C4-2B (cell line): ENCODE results near the gene CAMTA1.

Experiments
- CTCF ChIP-seq: fragments of 450-650 bp; conservative IDR thresholded peaks from 2 replicates; pipeline ENCODE4 v1.5.1; 2017; ENCODE audit warnings: mild to moderate bottlenecking
- ZFX ChIP-seq: fragments of 450-650 bp; IDR thresholded peaks from 2 replicates; pipeline ENCODE4 v1.6.1; 2017

DNA sequence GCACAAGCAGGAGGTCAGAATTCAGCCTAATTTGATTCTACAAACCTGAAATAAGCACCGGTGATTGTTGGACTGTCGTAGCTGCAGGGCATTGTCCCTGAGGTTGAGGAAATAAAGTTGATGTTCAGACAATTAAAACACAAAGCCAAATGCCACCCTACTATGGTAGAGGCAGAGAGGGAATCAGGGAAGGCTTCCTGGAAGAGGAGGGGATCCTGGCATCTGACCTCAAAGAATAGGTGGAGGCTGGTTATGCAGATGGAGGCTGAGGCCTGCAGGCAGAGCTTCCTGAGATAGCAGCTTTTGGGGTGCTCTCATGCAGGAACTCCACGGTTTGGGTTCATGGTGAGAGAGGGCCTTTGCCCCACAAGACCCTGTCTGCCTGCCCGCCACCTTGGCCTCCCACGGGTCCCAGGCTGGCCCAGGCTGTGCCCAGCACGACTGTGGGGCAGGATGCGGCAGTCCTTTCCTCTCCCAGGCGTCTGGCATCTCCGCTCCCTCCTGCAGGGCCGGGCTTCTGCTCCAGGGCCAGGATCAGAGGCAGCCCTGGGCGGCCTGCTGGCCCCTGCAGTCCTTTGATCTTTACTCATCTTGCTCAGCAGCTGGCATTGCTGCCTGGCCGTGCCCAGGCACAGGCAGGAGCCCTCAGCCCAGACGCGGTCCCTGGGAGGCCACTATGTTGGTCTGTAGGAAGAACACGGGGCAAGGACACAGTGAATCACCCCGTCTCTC is 851.7 kb downstream of the CAMTA1 start:
- TF ChIP-seq CTCF (no peak), ZFX (no peak)
